Endothelial cell of umbilical vein (primary cell): Measurements from ENCODE around the gene FOXP1.

ENCODE experiments used
- EZH2 ChIP-seq: IDR thresholded peaks from 2 replicates; pipeline ENCODE4 v1.6.1; 2012; ENCODE audit warnings: borderline replicate concordance, low read depth, mild to moderate bottlenecking, moderate library complexity, low read length, inconsistent platforms; ENCODE audit not compliant: severe bottlenecking
- FOS ChIP-seq: IDR thresholded peaks from 2 replicates; pipeline ENCODE4 v1.6.1; 2011; ENCODE audit warnings: mild to moderate bottlenecking, low read length, moderate library complexity, borderline replicate concordance; ENCODE audit not compliant: insufficient read depth
- JUN ChIP-seq: IDR thresholded peaks from 2 replicates; pipeline ENCODE4 v1.6.1; 2011; ENCODE audit warnings: borderline replicate concordance, low read depth; ENCODE audit not compliant: insufficient read length, insufficient read depth
- MYC ChIP-seq: IDR thresholded peaks from one replicate; pipeline ENCODE4 v1.6.1; 2011; ENCODE audit warnings: mild to moderate bottlenecking, low read depth, low read length
- POLR2A ChIP-seq: IDR thresholded peaks from 2 replicates; pipeline ENCODE4 v1.6.1; 2012; ENCODE audit warnings: low read depth, mild to moderate bottlenecking, control low read depth, low read length
- POLR2AphosphoS5 ChIP-seq: IDR thresholded peaks from 2 replicates; pipeline ENCODE4 v1.6.1; 2012; ENCODE audit warnings: low read depth, mild to moderate bottlenecking, control low read depth, low read length, moderate library complexity; ENCODE audit not compliant: insufficient read depth
- TF ChIP-seq, protein P1 (sequence below), 2 donors: IDR thresholded peaks; 1 replicate in 1 of 2; 2 replicates in 1 of 2; pipeline ENCODE4 v1.5.1; 2011; ENCODE audit warnings: low read length in 2 of 2, mild to moderate bottlenecking in 2 of 2, moderate library complexity in 2 of 2, control low read depth in 1 of 2, inconsistent platforms in 1 of 2, low read depth in 1 of 2; ENCODE audit not compliant: insufficient read depth in 1 of 2; ENCODE audit errors: extremely low read depth in 1 of 2
- TF ChIP-seq, protein P2 (sequence below): IDR thresholded peaks from 2 replicates; pipeline ENCODE4 v1.6.1; 2011; ENCODE audit not compliant: insufficient read depth, insufficient read length

DNA sequence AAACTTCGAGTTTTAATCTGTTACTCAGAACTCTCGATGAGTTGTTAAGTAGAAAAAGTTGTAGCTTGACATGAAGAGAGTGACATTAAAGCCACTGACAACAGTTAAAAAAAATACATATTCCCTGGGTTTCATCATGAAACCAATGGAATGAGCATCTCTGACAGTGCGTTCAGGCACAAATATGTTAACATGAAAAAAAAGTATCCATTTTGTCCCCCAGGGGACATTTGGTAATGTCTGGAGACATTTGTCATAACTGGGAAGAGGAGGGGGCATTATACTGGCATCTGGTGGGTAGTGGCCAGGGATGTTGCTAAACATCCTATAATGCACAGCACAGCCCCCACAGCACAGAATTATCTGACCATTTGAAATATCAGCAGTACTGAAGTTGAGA is 14.8 kb upstream of the FOXP1 start:
- TF ChIP-seq POLR2A, result no peak
- no peak for TF ChIP-seq EZH2
- TF ChIP-seq, protein P1, sequence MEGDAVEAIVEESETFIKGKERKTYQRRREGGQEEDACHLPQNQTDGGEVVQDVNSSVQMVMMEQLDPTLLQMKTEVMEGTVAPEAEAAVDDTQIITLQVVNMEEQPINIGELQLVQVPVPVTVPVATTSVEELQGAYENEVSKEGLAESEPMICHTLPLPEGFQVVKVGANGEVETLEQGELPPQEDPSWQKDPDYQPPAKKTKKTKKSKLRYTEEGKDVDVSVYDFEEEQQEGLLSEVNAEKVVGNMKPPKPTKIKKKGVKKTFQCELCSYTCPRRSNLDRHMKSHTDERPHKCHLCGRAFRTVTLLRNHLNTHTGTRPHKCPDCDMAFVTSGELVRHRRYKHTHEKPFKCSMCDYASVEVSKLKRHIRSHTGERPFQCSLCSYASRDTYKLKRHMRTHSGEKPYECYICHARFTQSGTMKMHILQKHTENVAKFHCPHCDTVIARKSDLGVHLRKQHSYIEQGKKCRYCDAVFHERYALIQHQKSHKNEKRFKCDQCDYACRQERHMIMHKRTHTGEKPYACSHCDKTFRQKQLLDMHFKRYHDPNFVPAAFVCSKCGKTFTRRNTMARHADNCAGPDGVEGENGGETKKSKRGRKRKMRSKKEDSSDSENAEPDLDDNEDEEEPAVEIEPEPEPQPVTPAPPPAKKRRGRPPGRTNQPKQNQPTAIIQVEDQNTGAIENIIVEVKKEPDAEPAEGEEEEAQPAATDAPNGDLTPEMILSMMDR (IDR thresholded peaks at IDR 0.05; ENCODE audit: extremely low read depth in 1 of 2, insufficient read depth in 1 of 2, low read depth in 1 of 2, low read length in 2 of 2), result no peak
- no peak for TF ChIP-seq MYC
- no peak for TF ChIP-seq POLR2AphosphoS5
- no peak for TF ChIP-seq JUN
- TF ChIP-seq, protein P2, sequence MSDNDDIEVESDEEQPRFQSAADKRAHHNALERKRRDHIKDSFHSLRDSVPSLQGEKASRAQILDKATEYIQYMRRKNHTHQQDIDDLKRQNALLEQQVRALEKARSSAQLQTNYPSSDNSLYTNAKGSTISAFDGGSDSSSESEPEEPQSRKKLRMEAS, result no peak
- TF ChIP-seq FOS, result no peak
